Naive thymus-derived CD8-positive, alpha-beta T cell (primary cell): ENCODE data around the gene PELI3. TPM values are rescaled to one million over a fixed set of nuclear protein-coding genes. Genes with fewer than 3 reads are reported as not detected.

Experiments used
- ATAC-seq, 2 donors: fragments of 150-1000 bp; cut with Tn5 transposase in 1 of 2; sonication (Bioruptor Pico), chemical (Tn5 transposase) in 1 of 2; 1 replicate in 1 of 2; 2 replicates in 1 of 2; pipeline ENCODE4 v1.10.0; 2021; ENCODE audit warnings: mild to moderate bottlenecking in 2 of 2, moderate library complexity in 2 of 2
- POLR2A ChIA-PET: fragments of 350-600 bp; sonication (Branson Sonifier 250); formaldehyde crosslinking; loops from one replicate; lab custom pipeline; 2021; ENCODE audit warnings: antibody characterized with exemption; lab: Charles Lee
- DNase-seq, 10 donors: peaks; one replicate each; pipeline versions ENCODE4 v3.0.0 to v3.0.0-alpha.2; 2020 to 2022
- H3K27ac Mint-ChIP-seq, 10 donors: one replicate each; pipeline ENCODE4 v1.8.0; 2020 to 2022; ENCODE audit warnings: mild to moderate bottlenecking in 10 of 10, mixed read lengths in 10 of 10, moderate library complexity in 4 of 10, inconsistent platforms in 1 of 10
- H3K27me3 Mint-ChIP-seq, 5 donors: one replicate each; pipeline ENCODE4 v1.8.0; 2021 to 2022; ENCODE audit warnings: mixed read lengths in 5 of 5
- H3K36me3 Mint-ChIP-seq, 3 donors: one replicate each; pipeline ENCODE4 v1.8.0; 2020 to 2022; ENCODE audit warnings: mixed read lengths in 3 of 3, mild to moderate bottlenecking in 2 of 3, inconsistent platforms in 1 of 3
- H3K4me1 Mint-ChIP-seq, 4 donors: one replicate each; pipeline ENCODE4 v1.8.0; 2021 to 2022; ENCODE audit warnings: mixed read lengths in 4 of 4
- H3K4me3 Mint-ChIP-seq, 10 donors: one replicate each; pipeline ENCODE4 v1.8.0; 2020 to 2022; ENCODE audit warnings: mild to moderate bottlenecking in 10 of 10, mixed read lengths in 10 of 10, moderate library complexity in 6 of 10, inconsistent platforms in 1 of 10
- H3K9me3 Mint-ChIP-seq, 9 donors: one replicate each; pipeline ENCODE4 v1.8.0; 2020 to 2022; ENCODE audit warnings: mixed read lengths in 9 of 9, mild to moderate bottlenecking in 3 of 9, inconsistent platforms in 1 of 9, moderate library complexity in 1 of 9
- polyA plus RNA-seq, 3 donors: library from polyadenylated mRNA; unstranded; fragments of 300-500 nt; fragmentation: Illumina TruSeq; gene quantifications; one replicate each; pipeline ENCODE4 v1.2.3, GENCODE V29; 2021
- total RNA-seq, 8 experiments: library from RNA in 2 of 8; stranded (reverse) in 2 of 8; gene quantifications; one replicate each; pipeline ENCODE4 v1.2.3 and lab custom pipeline; 2021 to 2026

The PELI3 gene
- total and polyA plus RNA-seq, 5 experiments from 2014 or later = 2.7 to 16.3 (median 4.1) TPM

GRCh38 chr11:66493130-66493529, 26.4 kb downstream of the PELI3 start:
- Mint-ChIP-seq H3K4me1 (peaks cover 0 to 2% (median 0%) of the 10 kb centered on the region in 4 donors), H3K4me3 (no peak overlapping the region), H3K9me3 (no peaks in the 10 kb centered on the region), H3K27me3 (no peaks in the 10 kb centered on the region), H3K36me3 (peaks cover 0 to 34% (median 8%) of the 10 kb centered on the region in 3 donors), H3K27ac (no peak overlapping the region)
- ATAC-seq (no peak), DNase-seq (peak in 1 of 10 donors; percentile 21)
- POLR2A ChIA-PET = no interaction called here

- DNase-seq (no peak), ATAC-seq (no peak)
- H3K4me3 Mint-ChIP-seq = no peak overlapping the region
- no peaks in the 10 kb centered on the region for H3K4me1 Mint-ChIP-seq
- H3K36me3 Mint-ChIP-seq = peaks cover 0 to 36% (median 11%) of the 10 kb centered on the region in 3 donors
- no peaks in the 10 kb centered on the region for H3K27me3 Mint-ChIP-seq
- POLR2A ChIA-PET = no interaction called here
- no peaks in the 10 kb centered on the region for H3K9me3 Mint-ChIP-seq
- peak overlapping the region in 1 of 10 donors; percentile 62 for H3K27ac Mint-ChIP-seq
Measured at GRCh38 chr11:66494458-66494857, 27.8 kb downstream of the PELI3 start.

- DNase-seq (no peak), ATAC-seq (no peak)
- Mint-ChIP-seq H3K27ac (no peak overlapping the region), H3K27me3 (no peaks in the 10 kb centered on the region), H3K4me3 (no peak overlapping the region), H3K36me3 (peaks cover 0 to 40% (median 11%) of the 10 kb centered on the region in 3 donors), H3K4me1 (no peaks in the 10 kb centered on the region), H3K9me3 (no peaks in the 10 kb centered on the region)
- POLR2A ChIA-PET = no interaction called here
Measured at GRCh38 chr11:66494935-66495334, 28.2 kb downstream of the PELI3 start.

- peaks cover 0 to 42% (median 10%) of the 10 kb centered on the region in 3 donors for H3K36me3 Mint-ChIP-seq
- no peak for DNase-seq
Measured at GRCh38 chr11:66495401-66495854, 28.7 kb downstream of the PELI3 start.

GRCh38 chr11:66497206-66497605, 30.5 kb downstream of the PELI3 start:
- peaks cover 0 to 49% (median 9%) of the 10 kb centered on the region in 3 donors for H3K36me3 Mint-ChIP-seq
- no peak for ATAC-seq
- no peaks in the 10 kb centered on the region for H3K9me3 Mint-ChIP-seq
- no peaks in the 10 kb centered on the region for H3K27me3 Mint-ChIP-seq
- DNase-seq = no peak
- H3K4me1 Mint-ChIP-seq = no peaks in the 10 kb centered on the region
- no peak overlapping the region for H3K4me3 Mint-ChIP-seq
- no peak overlapping the region for H3K27ac Mint-ChIP-seq
- POLR2A ChIA-PET = no interaction called here

More at GRCh38 chr11:66495401-66495854, 28.7 kb downstream of the PELI3 start:
- H3K9me3 Mint-ChIP-seq = no peaks in the 10 kb centered on the region
- ATAC-seq = no peak
- no peaks in the 10 kb centered on the region for H3K27me3 Mint-ChIP-seq
- no peak overlapping the region for H3K27ac Mint-ChIP-seq
- no peak overlapping the region for H3K4me3 Mint-ChIP-seq
- POLR2A ChIA-PET = no interaction called here
- no peaks in the 10 kb centered on the region for H3K4me1 Mint-ChIP-seq

GRCh38 chr11:66498506-66498905, 31.8 kb downstream of the PELI3 start:
- Mint-ChIP-seq H3K4me3 (no peak overlapping the region), H3K36me3 (peaks cover 0 to 48% (median 5%) of the 10 kb centered on the region in 3 donors)
- POLR2A ChIA-PET = no interaction called here

GRCh38 chr11:66505276-66505816, 38.6 kb downstream of the PELI3 start:
- Mint-ChIP-seq H3K4me3 (no peak overlapping the region), H3K27me3 (no peaks in the 10 kb centered on the region), H3K9me3 (no peaks in the 10 kb centered on the region), H3K4me1 (peaks cover 0 to 4% (median 3%) of the 10 kb centered on the region in 4 donors), H3K36me3 (peaks cover 0 to 38% (median 0%) of the 10 kb centered on the region in 3 donors), H3K27ac (no peak overlapping the region)
- ATAC-seq (no peak), DNase-seq (no peak)
- POLR2A ChIA-PET = no interaction called here

More at GRCh38 chr11:66498506-66498905, 31.8 kb downstream of the PELI3 start:
- no peak for ATAC-seq
- Mint-ChIP-seq H3K9me3 (no peaks in the 10 kb centered on the region), H3K27me3 (no peaks in the 10 kb centered on the region), H3K4me1 (no peaks in the 10 kb centered on the region), H3K27ac (peak overlapping the region in 2 of 10 donors; percentile 8 to 13)
- peak in 1 of 10 donors; percentile 1 for DNase-seq

GRCh38 chr11:66509131-66509561, 42.4 kb downstream of the PELI3 start:
- no peak overlapping the region for H3K27ac Mint-ChIP-seq
- no peak for ATAC-seq
- POLR2A ChIA-PET = interaction anchor here (0.6 to 1.7 kb wide), 3 partner anchors 34 to 320 kb away, joined by 3 to 6 read pairs (median 4); partner anchors contain the start of gene RBM14
- peaks cover 11 to 21% (median 15%) of the 10 kb centered on the region in 4 donors for H3K4me1 Mint-ChIP-seq
- H3K4me3 Mint-ChIP-seq = peak overlapping the region in 2 of 10 donors; percentile 10 to 19
- peaks cover 0 to 23% (median 0%) of the 10 kb centered on the region in 3 donors for H3K36me3 Mint-ChIP-seq
- H3K9me3 Mint-ChIP-seq = no peaks in the 10 kb centered on the region
- H3K27me3 Mint-ChIP-seq = no peaks in the 10 kb centered on the region
- no peak for DNase-seq

- Mint-ChIP-seq H3K36me3 (peaks cover 0 to 21% (median 5%) of the 10 kb centered on the region in 3 donors), H3K4me1 (peaks cover 11 to 21% (median 15%) of the 10 kb centered on the region in 4 donors)
- POLR2A ChIA-PET = interaction anchor here (0.7 to 1.7 kb wide), 10 partner anchors 8 to 609 kb away, joined by 3 to 6 read pairs (median 4); partner anchors contain the start of genes ACTN3, DPP3, KDM2A and MRPL11
Measured at GRCh38 chr11:66510271-66510989, 43.7 kb downstream of the PELI3 start, which contains the start of gene BBS1. BBS1 (plus strand) TSS chr11:66510635; CDS start chr11:66510660, 25 bp downstream.

GRCh38 chr11:66510990-66511339, 44.3 kb downstream of the PELI3 start:
- H3K9me3 Mint-ChIP-seq = no peaks in the 10 kb centered on the region
- peaks cover 0 to 22% (median 5%) of the 10 kb centered on the region in 3 donors for H3K36me3 Mint-ChIP-seq
- DNase-seq (no peak), ATAC-seq (no peak)
- peaks cover 11 to 21% (median 15%) of the 10 kb centered on the region in 4 donors for H3K4me1 Mint-ChIP-seq
- H3K27ac Mint-ChIP-seq = peak overlapping the region; percentile 59 to 87 (median 80)
- H3K27me3 Mint-ChIP-seq = no peaks in the 10 kb centered on the region
- POLR2A ChIA-PET = interaction anchor here (0.9 to 1.7 kb wide), 8 partner anchors 9 to 608 kb away, joined by 3 to 6 read pairs (median 5); partner anchors contain the start of genes ACTN3, DPP3, KDM2A and MRPL11
- peak overlapping the region; percentile 87 to 91 (median 88) for H3K4me3 Mint-ChIP-seq

More at GRCh38 chr11:66510271-66510989, 43.7 kb downstream of the PELI3 start, which contains the start of gene BBS1:
- Mint-ChIP-seq H3K27ac (peak within 1 kb of the TSS; percentile 59 to 87 (median 80)), H3K4me3 (peak within 1 kb of the TSS; percentile 87 to 91 (median 88)), H3K9me3 (no peaks in the 10 kb centered on the region), H3K27me3 (no peaks in the 10 kb centered on the region)
- ATAC-seq (peak; percentile 98 to 99), DNase-seq (peak; percentile 69 to 85 (median 76))

GRCh38 chr11:66523611-66524010, 56.9 kb downstream of the PELI3 start:
- Mint-ChIP-seq H3K9me3 (no peaks in the 10 kb centered on the region), H3K27me3 (no peaks in the 10 kb centered on the region), H3K4me3 (no peak overlapping the region), H3K4me1 (no peaks in the 10 kb centered on the region), H3K36me3 (peaks cover 0 to 52% (median 22%) of the 10 kb centered on the region in 3 donors), H3K27ac (no peak overlapping the region)
- peak in 1 of 10 donors; percentile 55 for DNase-seq
- POLR2A ChIA-PET = interaction anchor here (0.7 kb wide), 1 partner anchor 18 kb away, joined by 4 read pairs; no protein-coding TSS in a partner anchor
- ATAC-seq = no peak

GRCh38 chr11:66524304-66525040, 57.8 kb downstream of the PELI3 start:
- Mint-ChIP-seq H3K27me3 (no peaks in the 10 kb centered on the region), H3K9me3 (no peaks in the 10 kb centered on the region), H3K4me3 (no peak overlapping the region), H3K27ac (peak overlapping the region in 1 of 10 donors; percentile 75), H3K4me1 (no peaks in the 10 kb centered on the region), H3K36me3 (peaks cover 0 to 50% (median 22%) of the 10 kb centered on the region in 3 donors)
- ATAC-seq (no peak), DNase-seq (peak in 1 of 10 donors; percentile 0)
- POLR2A ChIA-PET = interaction anchor here (0.7 kb wide), 1 partner anchor 18 kb away, joined by 4 read pairs; no protein-coding TSS in a partner anchor
